ENCODE data around the gene ORAI2. TPM values are rescaled to one million over a fixed set of nuclear protein-coding genes. Genes with fewer than 3 reads are reported as not detected.

The ORAI2 gene
- total and polyA plus RNA-seq, 2 of the 13 experiments (the other 11 are each of a cell fraction or from before 2014, with no cell fraction given) = 3.0 to 6.0 TPM

DNA sequence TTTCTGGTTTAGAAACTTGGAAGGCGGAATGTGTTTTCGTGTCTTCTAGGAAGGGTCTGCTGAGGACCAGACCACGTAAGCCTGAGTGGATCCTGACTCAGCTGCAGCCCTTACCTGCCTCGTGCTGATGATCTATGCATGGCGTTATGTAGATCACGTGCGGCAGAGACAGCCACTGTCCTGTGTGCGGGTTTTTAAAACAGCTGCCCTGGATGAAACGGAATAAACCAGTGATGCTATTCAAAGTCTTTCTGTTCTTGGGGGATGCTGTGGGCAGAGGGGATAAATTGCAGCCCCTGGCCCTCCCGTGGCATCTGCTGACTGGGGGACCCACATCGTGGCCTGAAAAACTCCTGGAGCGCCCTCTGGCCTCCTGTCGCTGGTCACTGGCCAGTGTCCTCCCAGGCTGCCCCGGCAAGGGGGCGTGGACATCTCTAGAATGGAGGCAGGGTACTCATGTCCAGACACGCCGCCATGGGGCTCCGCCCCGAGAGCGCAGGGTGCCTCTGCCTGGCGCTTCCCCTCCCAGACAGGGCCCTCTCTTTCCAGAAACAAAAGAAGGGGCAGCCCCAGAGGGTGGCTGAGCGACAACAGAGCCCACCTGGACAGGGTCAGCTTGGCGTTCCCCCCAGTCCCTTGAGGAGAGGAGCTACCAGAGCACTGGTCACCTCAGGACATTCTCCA, 18.1 kb downstream of the ORAI2 start (continued):
- TF ChIP-seq, protein P1, sequence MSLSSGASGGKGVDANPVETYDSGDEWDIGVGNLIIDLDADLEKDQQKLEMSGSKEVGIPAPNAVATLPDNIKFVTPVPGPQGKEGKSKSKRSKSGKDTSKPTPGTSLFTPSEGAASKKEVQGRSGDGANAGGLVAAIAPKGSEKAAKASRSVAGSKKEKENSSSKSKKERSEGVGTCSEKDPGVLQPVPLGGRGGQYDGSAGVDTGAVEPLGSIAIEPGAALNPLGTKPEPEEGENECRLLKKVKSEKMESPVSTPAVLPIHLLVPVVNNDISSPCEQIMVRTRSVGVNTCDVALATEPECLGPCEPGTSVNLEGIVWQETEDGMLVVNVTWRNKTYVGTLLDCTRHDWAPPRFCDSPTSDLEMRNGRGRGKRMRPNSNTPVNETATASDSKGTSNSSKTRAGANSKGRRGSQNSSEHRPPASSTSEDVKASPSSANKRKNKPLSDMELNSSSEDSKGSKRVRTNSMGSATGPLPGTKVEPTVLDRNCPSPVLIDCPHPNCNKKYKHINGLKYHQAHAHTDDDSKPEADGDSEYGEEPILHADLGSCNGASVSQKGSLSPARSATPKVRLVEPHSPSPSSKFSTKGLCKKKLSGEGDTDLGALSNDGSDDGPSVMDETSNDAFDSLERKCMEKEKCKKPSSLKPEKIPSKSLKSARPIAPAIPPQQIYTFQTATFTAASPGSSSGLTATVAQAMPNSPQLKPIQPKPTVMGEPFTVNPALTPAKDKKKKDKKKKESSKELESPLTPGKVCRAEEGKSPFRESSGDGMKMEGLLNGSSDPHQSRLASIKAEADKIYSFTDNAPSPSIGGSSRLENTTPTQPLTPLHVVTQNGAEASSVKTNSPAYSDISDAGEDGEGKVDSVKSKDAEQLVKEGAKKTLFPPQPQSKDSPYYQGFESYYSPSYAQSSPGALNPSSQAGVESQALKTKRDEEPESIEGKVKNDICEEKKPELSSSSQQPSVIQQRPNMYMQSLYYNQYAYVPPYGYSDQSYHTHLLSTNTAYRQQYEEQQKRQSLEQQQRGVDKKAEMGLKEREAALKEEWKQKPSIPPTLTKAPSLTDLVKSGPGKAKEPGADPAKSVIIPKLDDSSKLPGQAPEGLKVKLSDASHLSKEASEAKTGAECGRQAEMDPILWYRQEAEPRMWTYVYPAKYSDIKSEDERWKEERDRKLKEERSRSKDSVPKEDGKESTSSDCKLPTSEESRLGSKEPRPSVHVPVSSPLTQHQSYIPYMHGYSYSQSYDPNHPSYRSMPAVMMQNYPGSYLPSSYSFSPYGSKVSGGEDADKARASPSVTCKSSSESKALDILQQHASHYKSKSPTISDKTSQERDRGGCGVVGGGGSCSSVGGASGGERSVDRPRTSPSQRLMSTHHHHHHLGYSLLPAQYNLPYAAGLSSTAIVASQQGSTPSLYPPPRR (CRISPR knock-in tag; IDR thresholded peaks at IDR 0.05; ENCODE audit: borderline replicate concordance) = no peak
- no peak for TF ChIP-seq CENPX (CRISPR knock-in tag; IDR thresholded peaks at IDR 0.05)
- TF ChIP-seq, protein P2, sequence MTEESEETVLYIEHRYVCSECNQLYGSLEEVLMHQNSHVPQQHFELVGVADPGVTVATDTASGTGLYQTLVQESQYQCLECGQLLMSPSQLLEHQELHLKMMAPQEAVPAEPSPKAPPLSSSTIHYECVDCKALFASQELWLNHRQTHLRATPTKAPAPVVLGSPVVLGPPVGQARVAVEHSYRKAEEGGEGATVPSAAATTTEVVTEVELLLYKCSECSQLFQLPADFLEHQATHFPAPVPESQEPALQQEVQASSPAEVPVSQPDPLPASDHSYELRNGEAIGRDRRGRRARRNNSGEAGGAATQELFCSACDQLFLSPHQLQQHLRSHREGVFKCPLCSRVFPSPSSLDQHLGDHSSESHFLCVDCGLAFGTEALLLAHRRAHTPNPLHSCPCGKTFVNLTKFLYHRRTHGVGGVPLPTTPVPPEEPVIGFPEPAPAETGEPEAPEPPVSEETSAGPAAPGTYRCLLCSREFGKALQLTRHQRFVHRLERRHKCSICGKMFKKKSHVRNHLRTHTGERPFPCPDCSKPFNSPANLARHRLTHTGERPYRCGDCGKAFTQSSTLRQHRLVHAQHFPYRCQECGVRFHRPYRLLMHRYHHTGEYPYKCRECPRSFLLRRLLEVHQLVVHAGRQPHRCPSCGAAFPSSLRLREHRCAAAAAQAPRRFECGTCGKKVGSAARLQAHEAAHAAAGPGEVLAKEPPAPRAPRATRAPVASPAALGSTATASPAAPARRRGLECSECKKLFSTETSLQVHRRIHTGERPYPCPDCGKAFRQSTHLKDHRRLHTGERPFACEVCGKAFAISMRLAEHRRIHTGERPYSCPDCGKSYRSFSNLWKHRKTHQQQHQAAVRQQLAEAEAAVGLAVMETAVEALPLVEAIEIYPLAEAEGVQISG (CRISPR knock-in tag; IDR thresholded peaks at IDR 0.05) = peak; percentile 67
- no peak for TF ChIP-seq ZSCAN22 (CRISPR knock-in tag; IDR thresholded peaks at IDR 0.05)
- no peak for TF ChIP-seq AHR (CRISPR knock-in tag; IDR thresholded peaks at IDR 0.05)
- TF ChIP-seq ZNF224 (CRISPR knock-in tag; IDR thresholded peaks at IDR 0.05) = no peak
- no peak for TF ChIP-seq CCAR2 (optimal IDR thresholded peaks at IDR 0.05; ENCODE audit: low read depth, low read length)
- no peak for TF ChIP-seq NR2F6 (IDR thresholded peaks at IDR 0.05)
- 0 out of 2 replicates have a peak, but pooled peaks have one; percentile 14 for TF ChIP-seq NR2F6 (CRISPR knock-in tag; IDR thresholded peaks at IDR 0.05)
- no peak for TF ChIP-seq SP4 (CRISPR knock-in tag; IDR thresholded peaks at IDR 0.05)
- peak; percentile 48; the same call in 1 of the 2 replicates for TF ChIP-seq ZFX (CRISPR knock-in tag; IDR thresholded peaks at IDR 0.05; ENCODE audit: low read depth)
- TF ChIP-seq GATAD2A (CRISPR knock-in tag; IDR thresholded peaks at IDR 0.05) = no peak
- no peak for TF ChIP-seq PPARG (CRISPR knock-in tag; conservative IDR thresholded peaks at IDR 0.05)
- TF ChIP-seq NFKBIZ (CRISPR knock-in tag; IDR thresholded peaks at IDR 0.05) = no peak
- TF ChIP-seq, protein P3, sequence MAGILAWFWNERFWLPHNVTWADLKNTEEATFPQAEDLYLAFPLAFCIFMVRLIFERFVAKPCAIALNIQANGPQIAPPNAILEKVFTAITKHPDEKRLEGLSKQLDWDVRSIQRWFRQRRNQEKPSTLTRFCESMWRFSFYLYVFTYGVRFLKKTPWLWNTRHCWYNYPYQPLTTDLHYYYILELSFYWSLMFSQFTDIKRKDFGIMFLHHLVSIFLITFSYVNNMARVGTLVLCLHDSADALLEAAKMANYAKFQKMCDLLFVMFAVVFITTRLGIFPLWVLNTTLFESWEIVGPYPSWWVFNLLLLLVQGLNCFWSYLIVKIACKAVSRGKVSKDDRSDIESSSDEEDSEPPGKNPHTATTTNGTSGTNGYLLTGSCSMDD (CRISPR knock-in tag; IDR thresholded peaks at IDR 0.05) = no peak
- TF ChIP-seq ZNF558 (CRISPR knock-in tag; IDR thresholded peaks at IDR 0.05; ENCODE audit: borderline replicate concordance) = no peak
- TF ChIP-seq, protein P4, sequence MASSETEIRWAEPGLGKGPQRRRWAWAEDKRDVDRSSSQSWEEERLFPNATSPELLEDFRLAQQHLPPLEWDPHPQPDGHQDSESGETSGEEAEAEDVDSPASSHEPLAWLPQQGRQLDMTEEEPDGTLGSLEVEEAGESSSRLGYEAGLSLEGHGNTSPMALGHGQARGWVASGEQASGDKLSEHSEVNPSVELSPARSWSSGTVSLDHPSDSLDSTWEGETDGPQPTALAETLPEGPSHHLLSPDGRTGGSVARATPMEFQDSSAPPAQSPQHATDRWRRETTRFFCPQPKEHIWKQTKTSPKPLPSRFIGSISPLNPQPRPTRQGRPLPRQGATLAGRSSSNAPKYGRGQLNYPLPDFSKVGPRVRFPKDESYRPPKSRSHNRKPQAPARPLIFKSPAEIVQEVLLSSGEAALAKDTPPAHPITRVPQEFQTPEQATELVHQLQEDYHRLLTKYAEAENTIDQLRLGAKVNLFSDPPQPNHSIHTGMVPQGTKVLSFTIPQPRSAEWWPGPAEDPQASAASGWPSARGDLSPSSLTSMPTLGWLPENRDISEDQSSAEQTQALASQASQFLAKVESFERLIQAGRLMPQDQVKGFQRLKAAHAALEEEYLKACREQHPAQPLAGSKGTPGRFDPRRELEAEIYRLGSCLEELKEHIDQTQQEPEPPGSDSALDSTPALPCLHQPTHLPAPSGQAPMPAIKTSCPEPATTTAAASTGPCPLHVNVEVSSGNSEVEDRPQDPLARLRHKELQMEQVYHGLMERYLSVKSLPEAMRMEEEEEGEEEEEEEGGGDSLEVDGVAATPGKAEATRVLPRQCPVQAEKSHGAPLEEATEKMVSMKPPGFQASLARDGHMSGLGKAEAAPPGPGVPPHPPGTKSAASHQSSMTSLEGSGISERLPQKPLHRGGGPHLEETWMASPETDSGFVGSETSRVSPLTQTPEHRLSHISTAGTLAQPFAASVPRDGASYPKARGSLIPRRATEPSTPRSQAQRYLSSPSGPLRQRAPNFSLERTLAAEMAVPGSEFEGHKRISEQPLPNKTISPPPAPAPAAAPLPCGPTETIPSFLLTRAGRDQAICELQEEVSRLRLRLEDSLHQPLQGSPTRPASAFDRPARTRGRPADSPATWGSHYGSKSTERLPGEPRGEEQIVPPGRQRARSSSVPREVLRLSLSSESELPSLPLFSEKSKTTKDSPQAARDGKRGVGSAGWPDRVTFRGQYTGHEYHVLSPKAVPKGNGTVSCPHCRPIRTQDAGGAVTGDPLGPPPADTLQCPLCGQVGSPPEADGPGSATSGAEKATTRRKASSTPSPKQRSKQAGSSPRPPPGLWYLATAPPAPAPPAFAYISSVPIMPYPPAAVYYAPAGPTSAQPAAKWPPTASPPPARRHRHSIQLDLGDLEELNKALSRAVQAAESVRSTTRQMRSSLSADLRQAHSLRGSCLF (CRISPR knock-in tag; IDR thresholded peaks at IDR 0.05; ENCODE audit: borderline replicate concordance) = no peak

All from HepG2 (cell line).